Stimulated activated naive CD4-positive, alpha-beta T cell treated with Interleukin-2 at 50 U/mL for 16 hours (primary cell): ENCODE data around the gene EIF4E.
A peak's percentile ranks its signal among the peaks of the same experiment; 100 is the strongest.
"Not testable (repeated sequence)": the region's sequence is repeated elsewhere in the genome, so short reads cannot be mapped to it uniquely, and the experiment has no call there.

ENCODE experiments used
- DNase-seq: peaks from one replicate; lab custom pipeline; 2025; lab: John Stamatoyannopoulos, UW

EIF4E gene

DNA sequence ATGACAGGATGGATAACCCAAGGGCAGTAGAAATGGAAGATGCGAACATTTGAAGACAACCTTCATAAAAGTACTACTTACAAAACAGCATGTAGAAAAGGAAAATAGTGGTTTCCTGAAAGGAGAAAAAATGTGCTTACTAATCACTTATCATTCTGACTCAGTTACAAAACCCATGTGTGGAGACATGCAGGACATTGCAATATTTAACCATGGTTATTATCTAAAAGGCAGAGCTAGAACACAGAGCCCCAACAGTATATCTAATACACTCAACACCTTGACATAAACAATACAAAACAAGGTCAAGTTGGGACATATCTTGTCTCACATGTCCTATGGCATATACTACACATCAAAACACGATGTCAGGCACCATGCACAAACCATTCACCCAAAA is 55.9 kb downstream of the EIF4E start:
- DNase-seq = no peak

DNA sequence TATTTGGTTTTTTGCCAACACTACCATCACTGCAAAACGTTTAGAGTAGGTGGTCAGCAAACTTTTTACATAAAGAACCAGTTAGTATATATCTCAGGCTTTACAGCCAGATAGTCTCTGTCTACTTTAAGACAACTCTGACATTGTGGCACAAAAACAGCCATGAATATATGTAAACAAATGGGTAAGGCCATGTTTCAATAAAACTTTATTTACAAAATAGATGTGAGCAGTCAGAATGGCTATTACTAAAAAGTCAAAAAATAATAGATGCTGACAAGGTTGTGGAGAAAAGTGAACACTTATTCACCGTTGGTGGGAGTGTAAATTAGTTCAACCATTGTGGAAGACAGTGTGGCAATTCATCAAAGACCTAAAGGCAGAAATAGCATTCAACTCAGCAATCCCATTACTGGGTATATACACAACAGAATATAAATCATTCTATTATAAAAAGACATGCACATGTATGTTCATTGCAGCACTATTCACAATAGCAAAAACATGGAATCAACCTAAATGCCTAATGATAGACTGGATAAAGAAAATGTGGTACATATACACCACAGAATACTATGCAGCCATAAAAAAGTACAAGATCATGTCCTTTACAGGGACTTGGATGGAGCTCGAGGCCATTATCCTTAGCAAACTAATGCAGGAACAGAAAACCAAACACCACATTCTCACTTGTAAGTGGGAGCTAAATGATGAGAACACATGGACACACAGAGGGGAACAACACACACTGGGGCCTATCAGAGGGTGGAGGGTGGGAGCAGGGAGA is 56.6 kb downstream of the EIF4E start:
- DNase-seq = not testable (repeated sequence)

DNA sequence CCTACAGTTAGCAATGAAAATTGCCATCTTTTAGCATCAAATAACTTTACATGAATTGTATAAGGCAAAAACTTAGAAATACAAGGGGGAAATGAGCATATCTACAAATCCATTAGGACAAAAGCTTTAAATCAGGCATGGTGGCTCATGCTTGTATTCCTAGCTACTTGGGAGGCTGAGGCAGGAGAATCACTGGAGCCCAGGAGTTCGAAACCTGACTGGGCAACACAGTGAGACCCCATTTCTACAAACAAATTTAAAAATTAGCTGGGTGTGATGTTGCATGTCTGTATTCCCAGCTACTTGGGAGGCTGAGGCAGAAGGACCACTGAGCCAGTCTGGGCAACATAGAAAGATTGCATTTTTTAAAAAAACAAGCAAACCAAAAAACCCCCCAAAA is 61.3 kb downstream of the EIF4E start:
- DNase-seq = no peak

DNA sequence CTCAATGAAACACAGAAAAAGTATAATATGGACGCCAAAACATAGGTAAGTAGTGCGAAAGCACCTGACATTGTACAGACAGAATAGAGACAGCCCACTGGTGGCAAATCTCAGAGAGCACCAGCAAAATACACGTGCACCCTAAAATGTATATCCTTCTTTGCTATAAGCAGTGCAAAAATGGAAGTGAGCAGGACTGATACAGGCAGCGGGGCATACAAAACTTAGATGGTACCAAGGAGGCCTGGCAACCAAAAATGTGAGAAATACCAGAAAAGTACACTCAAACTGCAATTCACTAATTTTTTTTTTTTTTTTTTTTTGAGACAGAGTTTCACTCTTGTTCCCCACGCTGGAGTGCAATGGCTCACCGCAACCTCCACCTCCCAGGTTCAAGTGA is 63.9 kb downstream of the EIF4E start:
- DNase-seq = no peak

DNA sequence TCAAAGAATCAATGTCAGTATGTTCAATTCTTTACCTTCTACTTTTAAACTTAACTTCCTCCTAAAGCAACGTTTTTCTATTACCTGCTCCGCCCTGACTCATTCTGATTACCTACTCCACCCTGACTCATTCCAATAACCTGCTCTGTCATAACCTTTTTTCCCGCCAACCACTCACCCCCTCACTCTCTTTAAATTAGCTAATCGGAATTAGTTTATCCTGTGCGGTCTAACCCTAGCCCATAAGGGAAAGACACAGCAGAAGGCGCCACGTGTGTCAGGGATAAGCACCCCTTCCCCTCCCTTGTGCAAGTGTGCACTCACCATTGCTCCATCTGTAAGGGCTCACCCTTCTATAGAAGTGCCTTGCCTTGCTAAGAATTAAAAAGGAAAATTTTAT is 64.4 kb downstream of the EIF4E start:
- DNase-seq = peak; percentile 39

DNA sequence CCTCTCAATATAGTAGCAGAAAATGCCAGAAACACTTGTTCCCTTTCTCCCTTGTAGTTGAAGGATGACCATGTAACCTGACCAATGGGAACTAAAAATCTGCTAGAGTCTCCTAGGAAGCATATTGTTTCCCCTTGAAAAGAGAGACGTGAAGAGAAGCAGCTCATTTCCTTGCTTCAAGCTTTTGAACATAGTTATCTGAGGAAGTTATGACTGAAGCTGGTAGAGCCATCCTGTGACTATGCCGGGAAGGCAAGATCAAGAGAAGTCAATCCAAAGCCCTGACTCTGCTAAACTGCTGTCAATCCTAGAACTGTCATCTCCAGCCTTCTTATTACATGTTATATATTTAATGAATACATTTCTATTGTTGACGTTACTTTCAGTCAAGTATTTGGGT is 66.6 kb downstream of the EIF4E start:
- DNase-seq = no peak

DNA sequence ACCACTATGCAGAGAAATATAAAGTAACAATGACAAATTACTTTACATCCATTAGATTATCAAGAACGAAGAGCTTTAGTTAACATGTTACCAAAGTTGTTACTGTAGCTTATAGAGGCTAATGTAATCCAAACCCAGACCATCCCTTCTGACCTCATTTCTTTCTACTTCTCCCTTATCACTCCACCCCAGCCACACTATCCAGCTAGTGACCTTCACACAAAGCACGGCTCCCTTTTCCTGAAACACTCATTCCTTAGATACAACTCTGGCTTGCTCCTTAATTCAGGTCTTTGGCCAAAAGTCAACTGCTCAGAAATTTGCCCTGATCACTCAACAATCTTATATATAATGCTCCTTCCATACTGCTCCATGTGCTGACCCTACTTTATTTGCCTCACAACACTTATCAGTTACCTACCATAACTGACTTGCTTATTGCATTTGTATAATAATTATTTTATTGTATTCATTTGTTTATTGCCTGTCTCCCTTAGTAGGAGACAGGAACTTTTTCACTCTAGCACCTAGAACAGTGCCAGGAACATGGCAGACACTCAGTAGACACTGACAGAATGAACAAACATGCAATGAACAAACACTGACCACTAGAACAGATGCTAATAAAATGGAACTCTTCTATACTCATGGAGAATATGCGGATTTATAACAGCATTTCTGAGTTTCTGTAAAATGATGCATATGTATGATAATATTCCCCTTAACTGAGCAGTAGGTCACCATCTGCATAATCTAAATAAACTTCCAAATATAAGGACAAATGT is 67.6 kb downstream of the EIF4E start:
- no peak for DNase-seq

DNA sequence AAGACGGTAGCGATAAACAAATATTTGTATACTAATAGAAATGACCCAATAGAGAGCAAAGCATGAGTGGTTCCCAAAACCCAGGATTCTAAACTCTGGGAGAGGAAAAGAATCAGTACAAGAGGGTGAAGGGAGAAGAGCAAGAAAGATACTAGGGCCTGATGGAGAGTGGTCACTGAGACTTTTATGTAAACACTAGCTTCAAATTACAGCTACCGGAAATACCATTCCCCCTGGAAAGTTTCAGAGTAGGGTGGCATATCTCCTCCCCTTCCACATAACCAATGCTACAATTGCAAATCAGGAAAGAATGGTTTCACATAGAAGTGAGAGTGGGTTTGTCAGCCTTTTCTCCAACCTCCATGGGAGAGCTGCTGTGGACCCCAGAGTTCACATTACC is 77.1 kb downstream of the EIF4E start:
- DNase-seq = no peak

DNA sequence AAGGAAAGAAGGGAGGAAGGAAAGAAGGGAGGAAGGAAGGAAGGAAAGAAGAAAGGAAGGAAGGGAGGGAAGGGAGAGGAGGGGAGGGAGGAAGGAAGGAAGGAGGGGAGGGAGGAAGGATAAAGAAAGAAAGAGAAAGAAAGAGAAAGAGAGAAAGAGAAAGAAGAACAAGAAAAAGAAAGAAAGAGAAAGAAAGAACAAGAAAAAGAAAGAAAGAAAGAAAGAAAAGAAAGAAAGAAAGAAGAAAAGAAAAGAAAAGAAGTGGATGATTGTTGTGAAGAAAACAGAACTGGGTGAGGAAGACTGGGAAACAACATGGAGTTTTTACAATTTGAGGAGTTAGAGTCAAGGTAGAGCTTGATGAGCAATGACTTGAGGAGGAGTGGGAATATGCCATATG is 78.0 kb downstream of the EIF4E start:
- no peak for DNase-seq

DNA sequence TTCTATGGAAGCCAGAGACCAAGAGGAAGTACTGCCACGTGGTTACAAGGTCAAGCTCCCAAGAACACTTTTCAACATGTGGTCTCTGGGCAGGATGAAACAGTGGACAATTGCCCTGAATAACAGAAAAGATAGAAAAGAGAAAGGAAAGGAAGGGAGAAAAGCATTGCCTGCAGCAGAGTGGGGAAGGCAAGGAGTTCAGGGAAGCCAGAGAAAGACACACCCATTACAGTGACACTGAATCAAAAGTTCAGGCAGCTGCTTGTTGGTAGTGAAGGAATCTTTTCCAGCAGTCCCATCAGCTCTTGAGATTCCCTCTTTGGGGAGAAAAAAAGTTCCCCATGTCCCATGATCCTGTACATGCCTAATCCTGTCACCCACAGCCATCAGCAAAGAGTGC is 80.5 kb downstream of the EIF4E start:
- DNase-seq = no peak

DNA sequence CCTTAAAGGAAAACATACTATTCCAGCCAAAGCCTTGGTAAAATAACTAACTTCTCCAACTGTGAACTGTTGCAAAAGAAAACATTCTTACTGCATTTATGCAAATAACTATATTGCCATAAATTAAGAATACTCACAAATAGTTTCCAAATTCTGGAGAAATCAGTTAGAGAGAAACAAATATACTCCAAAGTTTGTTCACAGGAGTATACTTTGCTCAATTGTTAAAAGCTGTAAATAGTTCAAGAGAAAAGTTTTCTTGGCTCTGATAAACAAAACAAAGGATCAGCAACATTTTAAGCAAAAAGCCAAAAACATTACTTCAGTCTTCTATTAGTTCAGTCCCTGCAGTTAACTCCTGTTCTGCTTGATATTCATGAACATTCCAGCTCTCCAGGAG is 83.0 kb downstream of the EIF4E start:
- no peak for DNase-seq

DNA sequence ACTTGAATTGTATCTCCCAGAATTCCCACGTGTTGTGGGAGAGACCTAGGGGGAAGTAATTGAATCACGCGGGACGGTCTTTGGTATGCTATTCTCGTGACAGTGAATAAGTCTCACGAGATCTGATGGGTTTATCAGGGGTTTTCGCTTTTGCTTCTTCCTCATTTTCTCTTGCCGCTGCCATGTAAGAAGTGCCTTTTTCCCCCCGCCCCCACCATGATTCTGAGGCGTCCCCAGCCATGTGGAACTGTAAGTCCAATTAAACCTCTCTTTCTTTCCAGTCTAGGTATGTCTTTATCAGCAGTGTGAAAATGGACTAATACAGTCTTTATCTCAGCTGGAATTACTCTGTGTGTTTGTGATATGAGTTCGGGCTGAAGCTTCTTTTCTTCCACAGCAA is 86.0 kb downstream of the EIF4E start:
- DNase-seq = not testable (repeated sequence)

DNA sequence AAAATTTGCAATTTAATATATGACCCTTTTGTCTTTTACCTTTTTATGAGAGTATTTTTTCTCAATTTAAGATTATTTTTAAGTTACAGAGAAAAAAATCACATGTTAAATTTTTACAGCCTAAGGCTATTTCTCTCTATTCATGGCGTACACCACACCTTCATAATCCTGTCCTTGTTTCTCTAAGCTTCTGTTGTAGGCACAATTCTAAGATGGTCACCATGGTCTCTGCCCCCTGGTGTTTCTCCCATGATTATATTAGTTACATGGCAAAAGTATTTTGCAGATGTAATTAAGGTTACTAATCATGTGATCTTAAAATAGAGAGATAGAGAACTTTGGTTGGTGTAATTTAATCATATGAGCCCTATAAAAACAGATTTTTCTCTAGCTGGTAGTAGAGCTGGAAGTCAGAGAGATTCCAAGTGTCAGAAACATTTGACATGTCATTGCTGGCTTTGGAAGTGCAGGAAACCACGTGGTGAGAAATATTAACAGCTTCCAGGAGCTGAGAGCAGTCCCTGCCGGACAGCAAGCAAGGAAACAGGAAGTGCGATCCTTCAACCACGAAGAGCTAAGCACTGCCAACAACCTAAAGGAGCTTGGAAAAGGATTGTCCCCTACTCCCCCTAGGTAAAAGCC is 89.8 kb downstream of the EIF4E start:
- no peak for DNase-seq

DNA sequence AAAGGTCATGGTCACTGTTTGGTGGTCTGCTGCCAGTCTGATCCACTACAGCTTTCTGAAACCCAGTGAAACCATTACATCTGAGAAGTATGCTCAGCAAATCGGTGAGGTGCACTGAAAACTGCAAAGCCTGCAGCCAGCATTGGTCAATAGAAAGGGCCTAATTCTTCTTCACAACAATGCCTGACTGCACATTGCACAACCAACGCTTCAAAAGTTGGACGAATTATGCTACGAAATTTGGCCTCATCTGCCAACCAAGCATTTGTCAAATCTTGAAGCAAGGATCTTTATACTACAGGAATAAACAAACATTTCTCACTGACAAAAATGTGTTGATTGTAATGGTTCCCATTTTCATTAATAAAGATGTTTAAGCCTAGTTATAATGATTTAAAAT is 90.4 kb downstream of the EIF4E start:
- no peak for DNase-seq

DNA sequence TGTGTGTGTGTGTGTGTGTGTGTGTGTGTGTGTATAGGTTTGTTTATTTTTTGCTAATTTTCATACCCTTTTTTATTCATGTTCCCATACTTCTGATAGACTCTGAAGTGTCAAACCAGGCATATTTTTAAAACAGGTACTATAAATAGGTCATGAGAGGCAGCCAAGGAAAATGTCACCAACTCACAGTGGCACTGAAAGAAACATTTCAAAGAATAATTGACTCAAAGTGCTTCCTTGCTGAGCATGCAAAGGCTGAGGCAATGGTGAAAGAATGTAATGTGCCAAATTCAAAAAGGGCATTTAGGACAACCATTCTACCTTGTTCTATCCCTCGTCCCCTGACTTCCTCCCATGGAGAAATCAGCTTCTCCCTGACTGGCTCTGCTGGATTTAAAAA is 95.5 kb downstream of the EIF4E start:
- no peak for DNase-seq

DNA sequence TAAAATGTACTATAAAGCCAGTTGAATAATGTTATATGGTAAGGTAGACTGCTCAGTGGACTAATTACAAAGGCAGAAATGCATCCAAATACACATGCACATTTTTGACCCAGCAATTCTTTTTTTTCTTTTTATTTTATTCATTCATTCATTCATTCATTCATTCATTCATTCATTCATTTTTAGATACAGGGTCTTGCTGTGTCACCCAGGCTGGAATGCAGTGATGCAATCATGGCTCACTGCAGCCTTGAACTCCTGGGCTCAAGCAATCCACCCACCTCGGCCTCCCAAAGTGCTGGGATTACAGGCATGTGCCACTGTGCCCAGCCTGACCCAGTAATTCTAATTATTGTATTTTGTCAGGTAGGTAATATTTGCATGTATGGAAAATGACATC is 97.9 kb downstream of the EIF4E start:
- not testable (repeated sequence) for DNase-seq
